A673 (cell line): ENCODE data around the gene RERE. TPM values are rescaled to one million over a fixed set of nuclear protein-coding genes. Genes with fewer than 3 reads are reported as not detected.

ENCODE experiments used
- BruUV-seq: library from RNA; stranded (reverse); fragments of 400-500 nt; replicated peaks from 2 replicates; lab custom pipeline; 2021; lab: Mats Ljungman, UMichigan
- CTCF ChIA-PET: fragments of 300-600 bp; sonication (Branson Sonifier 250); formaldehyde crosslinking; loops from one replicate; lab custom pipeline; 2022; ENCODE audit warnings: antibody characterized with exemption; lab: Charles Lee
- POLR2A ChIA-PET: fragments of 300-600 bp; sonication (Branson Sonifier 250); formaldehyde crosslinking; loops from one replicate; lab custom pipeline; 2022; ENCODE audit warnings: antibody characterized with exemption; ENCODE audit not compliant: low non-redundant PET; lab: Charles Lee
- DNase-seq: peaks from one replicate; pipeline ENCODE4 v3.0.0-alpha.2; 2015; ENCODE audit warnings: low spot score
- H3K27ac ChIP-seq: fragments of 200-600 bp; sonication (generic); 2 replicates; pipeline ENCODE4 v1.5.1; 2016; ENCODE audit warnings: mixed run types, low read depth, mild to moderate bottlenecking, mixed read lengths, antibody characterized with exemption, low read length; ENCODE audit not compliant: poor library complexity, severe bottlenecking
- H3K27me3 ChIP-seq: fragments of 200-600 bp; sonication (generic); replicated peaks from 2 replicates; pipeline ENCODE4 v1.6.1; 2017; ENCODE audit warnings: mixed run types, low read depth, mild to moderate bottlenecking, mixed read lengths, antibody characterized with exemption, low read length; ENCODE audit not compliant: insufficient read depth, poor library complexity
- H3K36me3 ChIP-seq: fragments of 200-600 bp; sonication (generic); 2 replicates; pipeline ENCODE4 v1.6.1; 2016; ENCODE audit warnings: mixed run types, mild to moderate bottlenecking, mixed read lengths, antibody characterized with exemption, low read length; ENCODE audit not compliant: insufficient read depth, poor library complexity, severe bottlenecking
- H3K4me1 ChIP-seq: fragments of 200-600 bp; sonication (generic); 2 replicates; pipeline ENCODE4 v1.6.1; 2017; ENCODE audit warnings: mixed run types, mild to moderate bottlenecking, mixed read lengths, antibody characterized with exemption, low read length; ENCODE audit not compliant: insufficient read depth, poor library complexity, severe bottlenecking
- H3K4me3 ChIP-seq: fragments of 200-600 bp; sonication (generic); 2 replicates; pipeline ENCODE4 v1.5.1; 2016; ENCODE audit warnings: low read depth, mixed run types, mild to moderate bottlenecking, mixed read lengths, low read length; ENCODE audit not compliant: poor library complexity, severe bottlenecking
- H3K9me3 ChIP-seq: fragments of 200-600 bp; sonication (generic); 2 replicates; pipeline ENCODE4 v1.6.1; 2016; ENCODE audit warnings: mixed run types, low read depth, mild to moderate bottlenecking, mixed read lengths, antibody characterized with exemption, low read length; ENCODE audit not compliant: poor library complexity, severe bottlenecking
- CTCF ChIP-seq: fragments of 300-800, 200-600 bp; sonication (generic); conservative IDR thresholded peaks from 2 replicates; pipeline ENCODE4 v1.5.1; 2017; ENCODE audit warnings: low read depth, mild to moderate bottlenecking, antibody characterized with exemption, low read length, moderate library complexity, mixed read lengths
- EZH2 ChIP-seq: fragments of 200-600 bp; sonication (generic); IDR thresholded peaks from 2 replicates; pipeline ENCODE4 v1.6.1; 2017; ENCODE audit warnings: borderline replicate concordance, low read depth, mild to moderate bottlenecking, mixed read lengths, antibody characterized with exemption, low read length; ENCODE audit not compliant: poor library complexity, severe bottlenecking
- intact Hi-C: fragments of 100-400 bp; cut with micrococcal nuclease; formaldehyde crosslinking; loops from one replicate; pipeline ENCODE4 v1.10.0; 2022; ENCODE audit not compliant: unreplicated experiment
- total RNA-seq: library from RNA; stranded (reverse); gene quantifications from 2 replicates; pipeline ENCODE4 v1.2.3, GENCODE V29; 2021

RERE gene
- total RNA-seq, 1 experiment from 2014 or later: 188 TPM

DNA sequence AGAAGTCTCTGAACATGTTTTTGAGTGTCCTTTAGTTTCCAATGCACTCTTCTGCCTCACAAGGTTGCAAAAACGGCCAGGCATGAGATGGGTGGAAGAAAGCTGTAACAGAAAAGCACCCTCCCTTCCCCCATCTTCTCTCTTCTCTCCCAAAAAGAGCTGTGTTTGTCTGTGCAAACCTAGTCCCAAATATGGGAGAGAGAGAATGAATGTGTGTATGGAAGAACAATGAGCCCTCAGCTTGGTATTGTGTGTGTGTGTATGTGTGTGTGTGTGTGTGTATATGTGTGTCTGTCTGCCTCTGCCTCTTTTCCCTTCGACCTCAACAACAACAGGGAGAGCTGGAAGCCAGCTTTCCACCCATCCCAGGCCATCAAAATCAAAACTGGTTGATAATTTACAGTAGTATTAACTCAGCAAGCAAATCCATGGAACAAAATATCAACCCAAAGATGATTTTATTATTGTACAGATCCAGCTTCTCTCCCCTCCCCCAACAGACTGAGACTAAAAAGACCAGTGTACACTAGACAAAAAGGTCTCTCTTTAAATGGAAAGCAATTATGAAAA lies 1.8 kb downstream of the RERE start:
- Histone ChIP-seq H3K27ac (peak overlapping the region; percentile 96), H3K4me3 (peak overlapping the region; percentile 96), H3K9me3 (no peaks in the 10 kb centered on the region), H3K36me3 (no peaks in the 10 kb centered on the region), H3K27me3 (no peaks in the 10 kb centered on the region), H3K4me1 (peaks cover 36% of the 10 kb centered on the region)
- ChIA-PET POLR2A (no interaction called here), CTCF (interaction anchor here (0.6 to 1.5 kb wide), 3 partner anchors 33 to 911 kb away, joined by 6 to 10 read pairs (median 7); no protein-coding TSS in a partner anchor)
- intact Hi-C loops: no loop called here
- peak; percentile 34 for DNase-seq
- no TSS peak for BruUV-seq
- no peak for TF ChIP-seq EZH2
- no peak for TF ChIP-seq CTCF

DNA sequence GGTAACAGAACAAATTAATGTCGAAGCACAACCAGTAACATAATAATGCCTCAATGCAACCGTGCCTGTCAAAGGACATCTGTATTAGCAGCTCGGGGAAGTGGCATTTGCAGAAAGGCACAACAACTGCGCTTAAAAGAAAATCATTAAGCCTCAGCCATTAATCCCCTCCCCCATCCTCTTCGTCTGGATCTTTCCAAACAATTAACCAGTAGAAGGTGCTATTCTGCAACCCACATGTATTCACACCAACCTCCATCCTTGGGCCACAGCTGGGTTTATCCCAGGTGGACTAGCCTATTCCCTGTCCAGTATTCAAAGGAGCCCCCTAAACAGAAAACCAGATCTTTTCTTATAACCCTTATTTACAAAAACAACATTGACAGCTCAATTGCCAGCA lies 2.6 kb downstream of the RERE start:
- BruUV-seq: no TSS peak
- intact Hi-C loops: no loop called here
- Histone ChIP-seq H3K4me1 (peaks cover 33% of the 10 kb centered on the region), H3K9me3 (no peaks in the 10 kb centered on the region), H3K36me3 (no peaks in the 10 kb centered on the region), H3K27me3 (no peaks in the 10 kb centered on the region), H3K4me3 (peak overlapping the region; percentile 96), H3K27ac (no peak overlapping the region)
- DNase-seq: peak; percentile 29
- CTCF ChIA-PET: interaction anchor here (1.5 kb wide), 1 partner anchor 34 kb away, joined by 7 read pairs; no protein-coding TSS in a partner anchor
- TF ChIP-seq CTCF (peak; percentile 48; the same call in 1 of the 2 replicates), EZH2 (no peak)
- POLR2A ChIA-PET: no interaction called here

- no peaks in the 10 kb centered on the region for H3K36me3 ChIP-seq
- no TSS peak for BruUV-seq
- no peaks in the 10 kb centered on the region for H3K9me3 ChIP-seq
- DNase-seq: no peak
- intact Hi-C loops: no loop called here
- no peak overlapping the region for H3K27ac ChIP-seq
- ChIA-PET CTCF (no interaction called here), POLR2A (no interaction called here)
- H3K27me3 ChIP-seq: no peaks in the 10 kb centered on the region
- no peak overlapping the region for H3K4me3 ChIP-seq
- no peak for TF ChIP-seq EZH2
- TF ChIP-seq CTCF: no peak
- H3K4me1 ChIP-seq: peaks cover 40% of the 10 kb centered on the region
Measured at GRCh38 chr1:8813991-8814390, 3.4 kb downstream of the RERE start.
